Osteoblast (primary cell): Measurements from ENCODE around the gene ZIC5. TPM values are rescaled to one million over a fixed set of nuclear protein-coding genes. Genes with fewer than 3 reads are reported as not detected.
A peak's percentile ranks its signal among the peaks of the same experiment; 100 is the strongest.

Source experiments
- DNase-seq: peaks from one replicate; pipeline ENCODE4 v3.0.0; 2011; ENCODE audit warnings: low spot score, mixed read lengths; ENCODE audit not compliant: insufficient read length; ENCODE audit errors: missing footprints
- H2AFZ ChIP-seq: 2 replicates; pipeline ENCODE4 v1.6.0; 2011; ENCODE audit warnings: mild to moderate bottlenecking, low read length
- H3K27ac ChIP-seq: 2 replicates; pipeline ENCODE4 v1.5.1; 2011; ENCODE audit warnings: mild to moderate bottlenecking, low read depth, low read length, moderate library complexity
- H3K27me3 ChIP-seq: 2 replicates; pipeline ENCODE4 v1.6.0; 2012; ENCODE audit warnings: mild to moderate bottlenecking, control low read depth, inconsistent platforms, low read length, moderate library complexity; ENCODE audit not compliant: insufficient read depth
- H3K36me3 ChIP-seq: 2 replicates; pipeline ENCODE4 v1.5.1; 2011; ENCODE audit warnings: mild to moderate bottlenecking, low read length, control low read depth, moderate library complexity; ENCODE audit not compliant: insufficient read depth
- H3K4me1 ChIP-seq: 2 replicates; pipeline ENCODE4 v1.5.1; 2011; ENCODE audit warnings: mild to moderate bottlenecking, low read length, control low read depth, moderate library complexity; ENCODE audit not compliant: insufficient read depth
- H3K4me2 ChIP-seq: 2 replicates; pipeline ENCODE4 v1.6.0; 2011; ENCODE audit warnings: mild to moderate bottlenecking, low read length; ENCODE audit not compliant: insufficient read depth
- H3K4me3 ChIP-seq: fragments of 200-600 bp; sonication (generic); 3 replicates; pipeline ENCODE4 v1.5.1; 2012; ENCODE audit warnings: mild to moderate bottlenecking, low read length, inconsistent platforms; ENCODE audit not compliant: insufficient read depth
- H3K79me2 ChIP-seq: 2 replicates; pipeline ENCODE4 v1.6.0; 2012; ENCODE audit warnings: mild to moderate bottlenecking, low read length, control low read depth, inconsistent platforms; ENCODE audit not compliant: insufficient read depth
- H3K9me3 ChIP-seq: 2 replicates; pipeline ENCODE4 v1.5.1; 2011; ENCODE audit warnings: low read depth, low read length, control low read depth
- H4K20me1 ChIP-seq: 2 replicates; pipeline ENCODE4 v1.6.0; 2012; ENCODE audit warnings: mild to moderate bottlenecking, low read length, control low read depth; ENCODE audit not compliant: insufficient read depth
- CTCF ChIP-seq: IDR thresholded peaks from 2 replicates; pipeline ENCODE4 v1.5.1; 2011; ENCODE audit warnings: mild to moderate bottlenecking, low read depth, low read length, moderate library complexity; ENCODE audit errors: extremely low read depth
- total RNA-seq: library from RNA; depleted of rRNA; stranded (reverse); fragments of >200 nt; gene quantifications from 2 replicates; pipeline ENCODE4 v1.2.3, GENCODE V29; 2012

The ZIC5 gene
- total RNA-seq, 1 donor: not detected

DNA sequence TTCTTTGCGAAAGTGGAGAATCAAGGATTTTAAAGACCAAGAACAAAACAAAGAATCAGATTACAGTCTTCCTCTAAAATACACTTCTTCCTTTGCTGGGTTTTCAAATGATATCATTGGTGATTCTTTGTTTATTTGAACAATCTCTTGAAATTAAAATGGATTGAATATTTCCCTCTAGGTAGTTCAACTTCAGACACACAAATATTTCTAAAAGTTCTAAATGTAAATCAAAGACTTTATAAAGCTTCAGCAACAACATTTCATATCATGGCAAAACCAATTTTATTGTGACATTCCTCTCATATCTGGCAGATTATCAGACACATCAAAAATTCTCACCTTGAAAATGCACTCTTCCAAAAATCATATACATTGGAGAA is 23.1 kb upstream of the ZIC5 start:
- H4K20me1 ChIP-seq: peaks cover 4% of the 10 kb centered on the region
- H3K9me3 ChIP-seq: peaks cover 2% of the 10 kb centered on the region
- H3K27me3 ChIP-seq: peaks cover 94% of the 10 kb centered on the region
- H2AFZ ChIP-seq: no peak overlapping the region
- no peak overlapping the region for H3K4me2 ChIP-seq
- no peaks in the 10 kb centered on the region for H3K79me2 ChIP-seq
- H3K4me1 ChIP-seq: no peaks in the 10 kb centered on the region
- DNase-seq: no peak
- no peak overlapping the region for H3K4me3 ChIP-seq
- no peak for TF ChIP-seq CTCF
- no peak overlapping the region for H3K27ac ChIP-seq
- H3K36me3 ChIP-seq: no peaks in the 10 kb centered on the region

- Histone ChIP-seq H3K9me3 (peaks cover 2% of the 10 kb centered on the region), H4K20me1 (peaks cover 4% of the 10 kb centered on the region), H3K27ac (no peak overlapping the region), H3K4me3 (no peak overlapping the region), H3K27me3 (peaks cover 96% of the 10 kb centered on the region), H3K36me3 (no peaks in the 10 kb centered on the region), H2AFZ (no peak overlapping the region), H3K79me2 (no peaks in the 10 kb centered on the region), H3K4me2 (no peak overlapping the region), H3K4me1 (no peaks in the 10 kb centered on the region)
- peak; percentile 49 for DNase-seq
- TF ChIP-seq CTCF: no peak
Measured at GRCh38 chr13:99993660-99994637, 22.4 kb upstream of the ZIC5 start.

GRCh38 chr13:99992949-99993351 is 21.4 kb upstream of the ZIC5 start:
- no peak for TF ChIP-seq CTCF
- peaks cover 2% of the 10 kb centered on the region for H3K9me3 ChIP-seq
- DNase-seq: no peak
- peaks cover 4% of the 10 kb centered on the region for H4K20me1 ChIP-seq
- no peak overlapping the region for H3K27ac ChIP-seq
- H3K79me2 ChIP-seq: no peaks in the 10 kb centered on the region
- no peak overlapping the region for H3K4me2 ChIP-seq
- no peak overlapping the region for H2AFZ ChIP-seq
- H3K4me1 ChIP-seq: no peaks in the 10 kb centered on the region
- no peak overlapping the region for H3K4me3 ChIP-seq
- peaks cover 100% of the 10 kb centered on the region for H3K27me3 ChIP-seq
- H3K36me3 ChIP-seq: no peaks in the 10 kb centered on the region
